ENCODE results near the gene NDUFS3.
"Not testable (repeated sequence)": the region's sequence is repeated elsewhere in the genome, so short reads cannot be mapped to it uniquely, and the experiment has no call there.

Gene NDUFS3

GRCh38 chr11:47560426-47560825 is 18.4 kb upstream of the NDUFS3 start:
- FAIRE-seq = no peak

- not testable (repeated sequence) for FAIRE-seq
Measured at GRCh38 chr11:47562393-47562792, 16.5 kb upstream of the NDUFS3 start.

- FAIRE-seq = not testable (repeated sequence)
Measured at GRCh38 chr11:47564366-47564765, 14.5 kb upstream of the NDUFS3 start.

GRCh38 chr11:47564933-47565339 is 13.9 kb upstream of the NDUFS3 start:
- FAIRE-seq = no peak

- FAIRE-seq = no peak
Measured at GRCh38 chr11:47565340-47566148, 13.3 kb upstream of the NDUFS3 start, which contains the start of gene PTPMT1. Gene PTPMT1 (plus strand): TSS chr11:47565599. CDS start chr11:47565623, 24 bp downstream.

GRCh38 chr11:47566149-47566698 is 12.7 kb upstream of the NDUFS3 start:
- no peak for FAIRE-seq

- no peak for FAIRE-seq
Measured at GRCh38 chr11:47569646-47570045, 9.2 kb upstream of the NDUFS3 start.

- FAIRE-seq = no peak
Measured at GRCh38 chr11:47570651-47571356, 8.1 kb upstream of the NDUFS3 start.

GRCh38 chr11:47571357-47571729 is 7.5 kb upstream of the NDUFS3 start:
- no peak for FAIRE-seq

- FAIRE-seq = no peak
Measured at GRCh38 chr11:47571895-47572294, 7.0 kb upstream of the NDUFS3 start.

GRCh38 chr11:47572715-47573255 is 6.1 kb upstream of the NDUFS3 start:
- FAIRE-seq = no peak

GRCh38 chr11:47573321-47573720 is 5.6 kb upstream of the NDUFS3 start:
- no peak for FAIRE-seq

GRCh38 chr11:47577460-47578041 is 1.3 kb upstream of the NDUFS3 start:
- FAIRE-seq = no peak

GRCh38 chr11:47583844-47584243 is 5.0 kb downstream of the NDUFS3 start:
- FAIRE-seq = no peak

- no peak for FAIRE-seq
Measured at GRCh38 chr11:47586098-47586855, 7.4 kb downstream of the NDUFS3 start, which contains the start of gene FAM180B. Gene FAM180B (plus strand): TSS chr11:47586678. CDS start chr11:47586769, 91 bp downstream.

GRCh38 chr11:47587039-47587716 is 8.3 kb downstream of the NDUFS3 start:
- FAIRE-seq = no peak

- no peak for FAIRE-seq
Measured at GRCh38 chr11:47587723-47588326, 9.0 kb downstream of the NDUFS3 start.

- FAIRE-seq = no peak
Measured at GRCh38 chr11:47589118-47589517, 10.2 kb downstream of the NDUFS3 start.

- FAIRE-seq = no peak
Measured at GRCh38 chr11:47589584-47589976, 10.7 kb downstream of the NDUFS3 start.

GRCh38 chr11:47589977-47590861 is 11.3 kb downstream of the NDUFS3 start:
- no peak for FAIRE-seq

Measured in colon (tissue), 2 donors.